Nephron (organoid): ENCODE results near the gene DCHS1.

Experiments
- H3K27ac Mint-ChIP-seq, 3 experiments: 2 replicates each; pipeline ENCODE4 v1.8.0; 2020; ENCODE audit warnings: mixed read lengths in 3 of 3, mild to moderate bottlenecking in 2 of 3, moderate library complexity in 1 of 3
- H3K27me3 Mint-ChIP-seq: 2 replicates; pipeline ENCODE4 v1.8.0; 2021; ENCODE audit warnings: low read depth, mild to moderate bottlenecking, moderate library complexity, mixed read lengths
- H3K36me3 Mint-ChIP-seq: 2 replicates; pipeline ENCODE4 v1.8.0; 2020; ENCODE audit warnings: low read depth, mixed read lengths
- H3K4me1 Mint-ChIP-seq: 2 replicates; pipeline ENCODE4 v1.8.0; 2020; ENCODE audit warnings: mixed read lengths
- H3K4me3 Mint-ChIP-seq, 3 experiments: 2 replicates each; pipeline ENCODE4 v1.8.0; 2020; ENCODE audit warnings: mild to moderate bottlenecking in 3 of 3, mixed read lengths in 3 of 3, moderate library complexity in 2 of 3
- H3K9me3 Mint-ChIP-seq: 2 replicates; pipeline ENCODE4 v1.8.0; 2020; ENCODE audit warnings: mixed read lengths
- CTCF ChIP-seq, 3 experiments: fragments of 200-600 bp; sonication (generic); IDR thresholded peaks; one replicate each; pipeline ENCODE4 v1.5.0; 2021; ENCODE audit warnings: antibody characterized with exemption in 3 of 3; ENCODE audit not compliant: unreplicated experiment in 3 of 3

DCHS1 gene

DNA sequence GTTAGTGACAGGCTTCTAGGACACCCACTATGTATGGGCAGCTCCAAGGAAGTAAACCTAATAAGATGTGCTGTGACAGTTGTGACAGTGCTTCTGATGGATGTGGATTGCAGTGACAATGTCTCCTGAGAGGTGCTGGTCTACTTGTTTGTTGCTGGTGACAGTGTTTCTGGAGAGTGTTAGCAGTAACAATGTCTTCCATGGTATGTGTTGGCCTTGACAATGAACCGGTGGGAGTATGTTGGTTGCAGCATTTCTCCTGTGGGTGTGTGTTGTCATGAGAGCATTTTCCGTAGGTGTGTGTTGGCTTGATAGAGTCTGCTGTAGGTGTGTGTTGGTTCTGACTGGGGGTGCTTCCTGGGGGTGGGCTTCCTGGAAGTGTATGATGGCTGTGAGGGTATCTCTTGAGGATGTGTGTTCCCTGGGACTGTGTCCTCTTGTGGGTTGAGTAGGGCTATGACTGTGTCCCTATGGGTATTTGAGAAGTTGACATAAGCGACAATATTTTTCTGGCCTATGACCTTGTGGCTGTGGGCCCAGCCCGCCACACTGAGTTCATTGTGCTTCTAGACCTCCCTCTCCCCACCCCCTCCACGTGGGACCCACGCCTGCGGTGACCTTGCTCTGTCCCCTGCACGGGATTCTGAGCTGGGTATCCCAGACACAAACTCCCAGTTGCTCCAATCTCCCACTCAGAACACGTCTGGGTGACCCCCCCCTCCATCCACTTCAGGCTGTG is 1.2 kb downstream of the DCHS1 start:
- H3K27ac Mint-ChIP-seq = no peak overlapping the region
- H3K36me3 Mint-ChIP-seq = no peaks in the 10 kb centered on the region
- peaks cover 4% of the 10 kb centered on the region for H3K27me3 Mint-ChIP-seq
- no peak overlapping the region for H3K4me3 Mint-ChIP-seq
- no peak for TF ChIP-seq CTCF (IDR thresholded peaks at IDR 0.05; ENCODE audit: unreplicated experiment in 3 of 3)
- peaks cover 10% of the 10 kb centered on the region for H3K4me1 Mint-ChIP-seq
- H3K9me3 Mint-ChIP-seq = no peaks in the 10 kb centered on the region

DNA sequence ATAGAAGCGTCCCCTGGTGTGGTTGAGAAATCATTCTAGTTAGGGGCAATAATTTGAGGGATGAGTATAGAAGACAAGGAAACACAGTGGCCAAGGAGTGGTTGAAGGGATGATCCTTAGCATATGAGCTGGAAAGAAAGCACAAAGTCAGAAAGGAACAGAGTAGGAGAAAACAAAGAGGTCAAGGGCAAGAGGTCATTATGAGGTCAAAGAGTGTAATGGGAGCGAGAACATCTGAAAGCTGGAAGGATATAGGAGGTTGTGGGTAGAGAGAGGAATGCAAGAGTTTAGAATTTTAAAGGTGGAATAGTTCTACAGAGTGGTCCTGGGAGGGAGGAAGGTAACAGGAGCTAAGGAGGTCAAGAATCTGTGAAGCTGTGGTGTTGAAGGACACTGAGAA is 2.0 kb downstream of the DCHS1 start:
- TF ChIP-seq CTCF (IDR thresholded peaks at IDR 0.05; ENCODE audit: unreplicated experiment in 3 of 3) = no peak
- H3K27me3 Mint-ChIP-seq = peaks cover 4% of the 10 kb centered on the region
- no peaks in the 10 kb centered on the region for H3K36me3 Mint-ChIP-seq
- H3K9me3 Mint-ChIP-seq = no peaks in the 10 kb centered on the region
- peaks cover 10% of the 10 kb centered on the region for H3K4me1 Mint-ChIP-seq
- H3K4me3 Mint-ChIP-seq = no peak overlapping the region
- no peak overlapping the region for H3K27ac Mint-ChIP-seq

- TF ChIP-seq CTCF (IDR thresholded peaks at IDR 0.05; ENCODE audit: unreplicated experiment in 3 of 3) = no peak
- peaks cover 4% of the 10 kb centered on the region for H3K27me3 Mint-ChIP-seq
- no peak overlapping the region for H3K27ac Mint-ChIP-seq
- peaks cover 10% of the 10 kb centered on the region for H3K4me1 Mint-ChIP-seq
- no peak overlapping the region for H3K4me3 Mint-ChIP-seq
- no peaks in the 10 kb centered on the region for H3K36me3 Mint-ChIP-seq
- H3K9me3 Mint-ChIP-seq = no peaks in the 10 kb centered on the region
These were observed 2.5 kb downstream of the DCHS1 start for GRCh38 chr11:6653097-6653496.

DNA sequence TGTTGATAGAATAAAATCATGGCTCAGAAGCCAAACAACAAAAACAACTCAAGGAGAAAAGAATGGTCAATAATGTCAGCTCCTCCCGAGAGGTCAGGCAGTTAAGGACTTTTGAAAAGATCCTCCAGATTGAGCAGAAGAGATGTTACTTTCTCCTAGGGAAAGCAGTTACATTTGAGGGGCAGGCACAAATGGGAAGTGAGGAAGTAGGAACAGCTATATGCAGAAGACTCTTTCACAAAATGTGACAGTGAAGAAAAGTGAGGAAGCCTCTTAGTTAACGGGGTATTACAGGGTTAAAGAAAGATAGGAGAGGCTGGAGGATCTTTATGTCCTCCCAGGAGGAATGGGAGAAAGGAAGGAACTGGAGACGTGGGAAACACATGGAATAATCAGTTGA is 3.4 kb downstream of the DCHS1 start:
- Mint-ChIP-seq H3K27me3 (peaks cover 4% of the 10 kb centered on the region), H3K9me3 (no peaks in the 10 kb centered on the region), H3K4me1 (peaks cover 9% of the 10 kb centered on the region), H3K4me3 (no peak overlapping the region), H3K36me3 (no peaks in the 10 kb centered on the region), H3K27ac (no peak overlapping the region)
- no peak for TF ChIP-seq CTCF (IDR thresholded peaks at IDR 0.05; ENCODE audit: unreplicated experiment in 3 of 3)

GRCh38 chr11:6650980-6651379 is 4.6 kb downstream of the DCHS1 start:
- H3K27me3 Mint-ChIP-seq = no peaks in the 10 kb centered on the region
- no peaks in the 10 kb centered on the region for H3K4me1 Mint-ChIP-seq
- no peaks in the 10 kb centered on the region for H3K9me3 Mint-ChIP-seq
- no peak for TF ChIP-seq CTCF (IDR thresholded peaks at IDR 0.05; ENCODE audit: unreplicated experiment in 3 of 3)
- H3K27ac Mint-ChIP-seq = no peak overlapping the region
- no peak overlapping the region for H3K4me3 Mint-ChIP-seq
- no peaks in the 10 kb centered on the region for H3K36me3 Mint-ChIP-seq

- no peak for TF ChIP-seq CTCF (IDR thresholded peaks at IDR 0.05; ENCODE audit: unreplicated experiment in 3 of 3)
- Mint-ChIP-seq H3K36me3 (peaks cover 6% of the 10 kb centered on the region), H3K27me3 (no peaks in the 10 kb centered on the region)
These were observed 5.5 kb downstream of the DCHS1 start for GRCh38 chr11:6650104-6650503.

More at GRCh38 chr11:6650104-6650503, 5.5 kb downstream of the DCHS1 start:
- Mint-ChIP-seq H3K4me3 (no peak overlapping the region), H3K9me3 (no peaks in the 10 kb centered on the region), H3K27ac (no peak overlapping the region), H3K4me1 (no peaks in the 10 kb centered on the region)
